Neural progenitor cell (in vitro differentiated cells): ENCODE measurements around the gene PDIA3. TPM values are rescaled to one million over a fixed set of nuclear protein-coding genes. Genes with fewer than 3 reads are reported as not detected.
A peak's percentile ranks its signal among the peaks of the same experiment; 100 is the strongest.

ENCODE experiments used
- DNase-seq: peaks from one replicate; pipeline ENCODE4 v3.0.0-alpha.2; 2016; ENCODE audit warnings: low spot score
- H2AFZ ChIP-seq: fragments of 200-600 bp; sonication (generic); replicated peaks from 2 replicates; pipeline ENCODE4 v1.6.1; 2016; ENCODE audit warnings: antibody characterized with exemption
- H3F3A ChIP-seq: fragments of 200-600 bp; sonication (generic); 2 replicates; pipeline ENCODE4 v1.6.1; 2016; ENCODE audit warnings: antibody characterized with exemption, low read depth
- H3K27ac ChIP-seq: fragments of 200-600 bp; sonication (generic); 2 replicates; pipeline ENCODE4 v1.5.1; 2016; ENCODE audit warnings: mild to moderate bottlenecking
- H3K27me3 ChIP-seq: fragments of 200-600 bp; sonication (generic); 2 replicates; pipeline ENCODE4 v1.6.1; 2016; ENCODE audit warnings: mild to moderate bottlenecking, moderate library complexity
- H3K36me3 ChIP-seq: fragments of 200-600 bp; sonication (generic); 2 replicates; pipeline ENCODE4 v1.5.1; 2016
- H3K4me1 ChIP-seq: fragments of 200-600 bp; sonication (generic); 2 replicates; pipeline ENCODE4 v1.6.1; 2016; ENCODE audit warnings: mixed run types
- H3K4me2 ChIP-seq: fragments of 200-600 bp; sonication (generic); 2 replicates; pipeline ENCODE4 v1.6.1; 2016
- H3K4me3 ChIP-seq: fragments of 200-600 bp; sonication (generic); 2 replicates; pipeline ENCODE4 v1.5.1; 2016
- H3K79me2 ChIP-seq: fragments of 200-600 bp; sonication (generic); 2 replicates; pipeline ENCODE4 v1.6.1; 2016; ENCODE audit warnings: low read depth
- H3K9ac ChIP-seq: fragments of 200-600 bp; sonication (generic); 2 replicates; pipeline ENCODE4 v1.6.1; 2016
- H3K9me3 ChIP-seq: fragments of 200-600 bp; sonication (generic); 2 replicates; pipeline ENCODE4 v1.5.1; 2016; ENCODE audit warnings: low read depth
- H4K20me1 ChIP-seq: fragments of 200-600 bp; sonication (generic); 2 replicates; pipeline ENCODE4 v1.6.1; 2016; ENCODE audit warnings: low read depth
- H3K27ac Mint-ChIP-seq: 3 replicates; pipeline ENCODE4 v1.8.0; 2021; ENCODE audit warnings: mixed read lengths
- H3K27me3 Mint-ChIP-seq: 2 replicates; pipeline ENCODE4 v1.8.0; 2022; ENCODE audit warnings: low read depth, mild to moderate bottlenecking, inconsistent platforms, moderate library complexity, mixed read lengths; ENCODE audit not compliant: insufficient read depth
- H3K36me3 Mint-ChIP-seq: 3 replicates; pipeline ENCODE4 v1.8.0; 2021; ENCODE audit warnings: mixed read lengths
- H3K4me1 Mint-ChIP-seq: 3 replicates; pipeline ENCODE4 v1.8.0; 2021; ENCODE audit warnings: mixed read lengths
- H3K4me3 Mint-ChIP-seq: 3 replicates; pipeline ENCODE4 v1.8.0; 2021; ENCODE audit warnings: mild to moderate bottlenecking, moderate library complexity, mixed read lengths
- H3K9me3 Mint-ChIP-seq: 3 replicates; pipeline ENCODE4 v1.8.0; 2020; ENCODE audit warnings: mixed read lengths
- EZH2 ChIP-seq: fragments of 200-600 bp; sonication (generic); IDR thresholded peaks from 2 replicates; pipeline ENCODE4 v1.6.1; 2017; ENCODE audit warnings: antibody characterized with exemption, mild to moderate bottlenecking, moderate library complexity
- EZH2phosphoT487 ChIP-seq: fragments of 200-600 bp; sonication (generic); IDR thresholded peaks from 2 replicates; pipeline ENCODE4 v1.6.1; 2017; ENCODE audit warnings: antibody characterized with exemption
- total RNA-seq: library from RNA; depleted of rRNA; stranded (reverse); fragments of >200 nt; gene quantifications from 2 replicates; pipeline ENCODE4 v1.2.3, GENCODE V29; 2015; ENCODE audit warnings: low replicate concordance
- TF ChIP-seq, protein P1 (sequence below): fragments of 200-600 bp; sonication (generic); IDR thresholded peaks from 2 replicates; pipeline ENCODE4 v1.5.1; 2017; ENCODE audit warnings: antibody characterized with exemption, mild to moderate bottlenecking

Gene PDIA3
- total RNA-seq, 1 donor from 2014 or later: 315 TPM

DNA sequence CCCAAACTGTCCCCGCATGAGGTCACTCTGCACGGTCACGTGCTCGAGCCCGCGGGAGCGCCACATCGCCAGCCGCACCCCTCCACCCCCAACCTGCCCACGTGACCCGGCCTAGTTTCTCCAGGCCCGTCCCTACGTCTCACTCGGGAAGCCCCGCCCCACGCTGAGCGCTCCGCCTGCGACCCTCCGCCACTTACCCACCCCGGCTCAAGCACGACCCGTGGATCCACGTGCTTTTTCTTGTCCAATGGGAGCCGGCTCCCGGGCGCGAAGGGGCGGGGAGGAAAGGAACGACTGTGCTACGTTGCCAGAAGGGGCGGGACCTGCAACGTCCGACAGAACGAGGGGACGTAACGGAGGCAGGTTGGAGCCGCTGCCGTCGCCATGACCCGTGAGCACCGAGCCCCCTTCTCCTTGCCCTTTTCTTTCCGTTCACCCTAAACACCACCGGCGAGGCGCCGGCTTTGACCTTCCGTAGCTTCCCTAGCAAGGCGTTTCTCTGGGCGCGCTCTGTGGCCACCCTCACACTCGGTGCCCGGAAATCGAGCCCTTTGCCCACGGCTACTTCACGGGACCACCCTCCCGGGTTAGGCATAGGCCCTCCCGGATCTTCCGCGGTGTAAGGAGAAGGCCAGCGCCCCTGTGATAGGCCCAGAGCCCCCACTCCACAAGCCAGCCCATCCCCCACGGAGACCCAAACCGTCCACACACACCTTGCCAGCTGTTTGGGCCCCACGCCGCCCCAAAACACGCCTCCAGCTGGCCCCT is 45.9 kb downstream of the PDIA3 start, which contains the start of gene SERF2:
Gene SERF2, plus strand, starts transcription at position 328 of the 768 bp plus-strand sequence. Its CDS starts 57 bp downstream, at position 385.
- Histone ChIP-seq H3K9ac (peak within 1 kb of the TSS; percentile 79), H3K9me3 (no peaks in the 10 kb centered on the region), H2AFZ (peak within 1 kb of the TSS; percentile 37), H4K20me1 (peaks cover 38% of the 10 kb centered on the region), H3K27ac (peak within 1 kb of the TSS; percentile 72), H3F3A (peaks cover 30% of the 10 kb centered on the region), H3K4me3 (peak within 1 kb of the TSS; percentile 99), H3K4me2 (peak within 1 kb of the TSS; percentile 94), H3K36me3 (no peaks in the 10 kb centered on the region), H3K79me2 (peaks cover 31% of the 10 kb centered on the region), H3K4me1 (peaks cover 13% of the 10 kb centered on the region), H3K27me3 (no peaks in the 10 kb centered on the region)
- peak within 1 kb of the TSS; percentile 98 for H3K27ac Mint-ChIP-seq
- H3K4me1 Mint-ChIP-seq: peaks cover 32% of the 10 kb centered on the region
- no peaks in the 10 kb centered on the region for H3K9me3 Mint-ChIP-seq
- TF ChIP-seq EZH2phosphoT487 (no peak), EZH2 (no peak)
- TF ChIP-seq, protein P1, sequence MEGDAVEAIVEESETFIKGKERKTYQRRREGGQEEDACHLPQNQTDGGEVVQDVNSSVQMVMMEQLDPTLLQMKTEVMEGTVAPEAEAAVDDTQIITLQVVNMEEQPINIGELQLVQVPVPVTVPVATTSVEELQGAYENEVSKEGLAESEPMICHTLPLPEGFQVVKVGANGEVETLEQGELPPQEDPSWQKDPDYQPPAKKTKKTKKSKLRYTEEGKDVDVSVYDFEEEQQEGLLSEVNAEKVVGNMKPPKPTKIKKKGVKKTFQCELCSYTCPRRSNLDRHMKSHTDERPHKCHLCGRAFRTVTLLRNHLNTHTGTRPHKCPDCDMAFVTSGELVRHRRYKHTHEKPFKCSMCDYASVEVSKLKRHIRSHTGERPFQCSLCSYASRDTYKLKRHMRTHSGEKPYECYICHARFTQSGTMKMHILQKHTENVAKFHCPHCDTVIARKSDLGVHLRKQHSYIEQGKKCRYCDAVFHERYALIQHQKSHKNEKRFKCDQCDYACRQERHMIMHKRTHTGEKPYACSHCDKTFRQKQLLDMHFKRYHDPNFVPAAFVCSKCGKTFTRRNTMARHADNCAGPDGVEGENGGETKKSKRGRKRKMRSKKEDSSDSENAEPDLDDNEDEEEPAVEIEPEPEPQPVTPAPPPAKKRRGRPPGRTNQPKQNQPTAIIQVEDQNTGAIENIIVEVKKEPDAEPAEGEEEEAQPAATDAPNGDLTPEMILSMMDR: no peak
- H3K36me3 Mint-ChIP-seq: peaks cover 30% of the 10 kb centered on the region
- DNase-seq: peak; percentile 99
- H3K4me3 Mint-ChIP-seq: peak within 1 kb of the TSS; percentile 98
- H3K27me3 Mint-ChIP-seq: peaks cover 7% of the 10 kb centered on the region

DNA sequence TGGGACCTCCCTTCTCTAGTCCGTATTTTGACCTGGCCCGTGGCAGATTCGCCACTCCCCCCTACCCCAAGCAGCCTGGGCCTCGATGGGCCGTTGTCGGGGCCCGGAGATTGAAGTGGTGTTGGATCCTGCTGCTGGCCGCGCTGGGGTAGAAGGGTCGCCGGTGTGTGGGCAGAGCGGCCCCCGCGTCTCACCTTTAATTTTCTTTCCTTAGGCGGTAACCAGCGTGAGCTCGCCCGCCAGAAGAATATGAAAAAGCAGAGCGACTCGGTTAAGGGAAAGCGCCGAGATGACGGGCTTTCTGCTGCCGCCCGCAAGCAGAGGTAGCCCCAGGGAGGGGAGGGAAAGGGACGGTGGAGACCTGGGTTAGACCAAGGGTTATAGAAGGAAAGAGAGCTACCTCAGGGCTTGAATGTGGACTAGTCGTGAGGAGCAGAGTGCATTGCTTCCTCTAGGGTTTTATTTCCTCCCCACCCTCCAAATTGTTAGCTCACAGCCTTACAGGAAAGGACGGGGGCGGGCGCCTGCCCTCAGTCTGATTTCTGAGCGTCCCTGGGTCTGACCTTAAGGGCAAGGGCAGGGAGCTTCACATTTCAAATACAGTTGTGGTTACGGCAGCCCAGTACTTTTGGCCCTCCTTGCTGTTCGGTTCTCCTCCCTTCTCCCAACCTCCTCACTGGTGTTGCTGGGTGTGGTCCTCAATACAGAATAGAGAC is 46.7 kb downstream of the PDIA3 start:
- Histone ChIP-seq H2AFZ (peak overlapping the region; percentile 37), H3K4me3 (peak overlapping the region; percentile 99), H3K9me3 (no peaks in the 10 kb centered on the region), H3K27ac (peak overlapping the region; percentile 72), H3K36me3 (no peaks in the 10 kb centered on the region), H3K4me2 (peak overlapping the region; percentile 94), H4K20me1 (peaks cover 38% of the 10 kb centered on the region), H3K9ac (peak overlapping the region; percentile 79), H3K4me1 (peaks cover 13% of the 10 kb centered on the region), H3K27me3 (no peaks in the 10 kb centered on the region), H3K79me2 (peaks cover 31% of the 10 kb centered on the region), H3F3A (peaks cover 34% of the 10 kb centered on the region)
- peak overlapping the region; percentile 98 for H3K27ac Mint-ChIP-seq
- peak; percentile 33 for DNase-seq
- TF ChIP-seq EZH2 (no peak), EZH2phosphoT487 (no peak)
- TF ChIP-seq, protein P1: no peak
- peaks cover 32% of the 10 kb centered on the region for H3K4me1 Mint-ChIP-seq
- H3K36me3 Mint-ChIP-seq: peaks cover 30% of the 10 kb centered on the region
- no peaks in the 10 kb centered on the region for H3K9me3 Mint-ChIP-seq
- peaks cover 7% of the 10 kb centered on the region for H3K27me3 Mint-ChIP-seq
- H3K4me3 Mint-ChIP-seq: peak overlapping the region; percentile 98

DNA sequence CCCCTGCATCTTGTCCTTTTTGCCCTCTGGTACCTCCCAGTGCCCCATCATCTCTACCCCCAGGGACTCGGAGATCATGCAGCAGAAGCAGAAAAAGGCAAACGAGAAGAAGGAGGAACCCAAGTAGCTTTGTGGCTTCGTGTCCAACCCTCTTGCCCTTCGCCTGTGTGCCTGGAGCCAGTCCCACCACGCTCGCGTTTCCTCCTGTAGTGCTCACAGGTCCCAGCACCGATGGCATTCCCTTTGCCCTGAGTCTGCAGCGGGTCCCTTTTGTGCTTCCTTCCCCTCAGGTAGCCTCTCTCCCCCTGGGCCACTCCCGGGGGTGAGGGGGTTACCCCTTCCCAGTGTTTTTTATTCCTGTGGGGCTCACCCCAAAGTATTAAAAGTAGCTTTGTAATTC is 47.4 kb downstream of the PDIA3 start:
- Histone ChIP-seq H3K4me1 (peaks cover 13% of the 10 kb centered on the region), H3F3A (peaks cover 38% of the 10 kb centered on the region), H3K36me3 (no peaks in the 10 kb centered on the region), H3K27ac (no peak overlapping the region), H2AFZ (no peak overlapping the region), H3K9me3 (no peaks in the 10 kb centered on the region), H3K9ac (no peak overlapping the region), H4K20me1 (peaks cover 38% of the 10 kb centered on the region), H3K27me3 (no peaks in the 10 kb centered on the region), H3K4me2 (peak overlapping the region; percentile 94), H3K4me3 (peak overlapping the region; percentile 99), H3K79me2 (peaks cover 31% of the 10 kb centered on the region)
- Mint-ChIP-seq H3K4me1 (peaks cover 35% of the 10 kb centered on the region), H3K27ac (peak overlapping the region; percentile 87), H3K36me3 (peaks cover 32% of the 10 kb centered on the region), H3K9me3 (no peaks in the 10 kb centered on the region), H3K27me3 (peaks cover 10% of the 10 kb centered on the region), H3K4me3 (peak overlapping the region; percentile 98)
- no peak for DNase-seq
- TF ChIP-seq, protein P1: no peak
